ENCODE results near the gene SAP30. TPM values are rescaled to one million over a fixed set of nuclear protein-coding genes. Genes with fewer than 3 reads are reported as not detected.
A peak's percentile ranks its signal among the peaks of the same experiment; 100 is the strongest.

The SAP30 gene
- total and polyA plus RNA-seq, 2 of the 4 experiments (the other 2 are of a cell fraction), result 3.8 to 11.7 TPM

- Histone ChIP-seq H2BK15ac (ENCODE audit: low read depth, low read length) (no peak overlapping the region), H3K27me3 (ENCODE audit: control insufficient read depth, insufficient read depth, low read length) (no peaks in the 10 kb centered on the region), H3K9ac (ENCODE audit: low read depth, low read length) (no peak overlapping the region), H3K4me3 (ENCODE audit: insufficient read depth, low read depth, low read length) (no peak overlapping the region), H2BK5ac (ENCODE audit: low read depth, low read length, poor library complexity, severe bottlenecking) (no peak overlapping the region), H3K4me2 (ENCODE audit: low read depth, low read length) (no peak overlapping the region), H3K56ac (ENCODE audit: extremely low read depth, insufficient read depth, low read length) (no peak overlapping the region), H4K91ac (ENCODE audit: insufficient read depth, low read depth, low read length) (no peak overlapping the region), H2BK120ac (ENCODE audit: low read depth, low read length) (no peak overlapping the region), H3K4ac (ENCODE audit: low read depth, low read length) (no peak overlapping the region), H4K8ac (ENCODE audit: low read depth in 2 of 2, low read length in 2 of 2) (no peak overlapping the region), H3K14ac (replicated peaks; ENCODE audit: low read depth, low read length) (no peak overlapping the region), H2BK20ac (ENCODE audit: low read depth, low read length) (0 out of 2 replicates have a peak overlapping the region, but pooled peaks have one; percentile 16), H3K9me3 (ENCODE audit: control insufficient read depth, insufficient read depth, low read length) (no peaks in the 10 kb centered on the region), H4K5ac (ENCODE audit: low read depth, low read length) (no peak overlapping the region), H3K18ac (ENCODE audit: low read depth, low read length) (no peak overlapping the region), H3K79me1 (ENCODE audit: low read depth in 1 of 2, low read length in 2 of 2) (no peaks in the 10 kb centered on the region), H3K9me1 (ENCODE audit: insufficient read depth, low read length) (0 out of 2 replicates have a peak, but pooled peaks cover 4% of the 10 kb centered on the region), H2AK9ac (replicated peaks; ENCODE audit: low read depth, low read length, poor library complexity) (no peak overlapping the region), H3K4me1 (ENCODE audit: control insufficient read depth, insufficient read depth, low read length) (peaks cover 3% of the 10 kb centered on the region), H2AFZ (replicated peaks; ENCODE audit: low read length, poor library complexity) (no peak overlapping the region), H2AK5ac (ENCODE audit: low read depth, low read length) (no peak overlapping the region), H3K36me3 (ENCODE audit: control insufficient read depth, insufficient read depth, low read length) (no peaks in the 10 kb centered on the region), H3K27ac (ENCODE audit: insufficient read depth, low read length) (no peak overlapping the region), H3K23ac (ENCODE audit: low read depth, low read length) (no peak overlapping the region), H4K20me1 (ENCODE audit: insufficient read depth, low read length) (no peaks in the 10 kb centered on the region)
- ChIA-PET POLR2A (ENCODE audit: unreplicated experiment) (interaction anchor here (0.6 kb wide), 1 partner anchor 89 kb away, joined by 3 read pairs; no protein-coding TSS in a partner anchor), CTCF (interaction anchor here (0.5 to 2.7 kb wide), 19 partner anchors 11 to 1716 kb away, joined by 3 to 24 read pairs (median 5); no protein-coding TSS in a partner anchor)
- BruUV-seq (replicated peaks), result no TSS peak
- no CpG with 5 or more reads among the region's 4 CpGs for WGBS, 2 experiments (ENCODE audit: extremely low coverage in 2 of 2, insufficient read length in 1 of 2)
- peak; percentile 28 for DNase-seq
- in situ Hi-C loops (cut with MboI; ENCODE audit: low sequenced_read_pairs) (loop anchor here (5.0 kb wide), 1 partner anchor 72 kb away; no protein-coding TSS in a partner anchor), intact Hi-C loops (cut with micrococcal nuclease) (loop anchor here (1.0 to 5.0 kb wide), 6 partner anchors 74 to 897 kb away; no protein-coding TSS in a partner anchor), dilution Hi-C loops (cut with HindIII; ENCODE audit: low sequenced_read_pairs, unreplicated experiment) (no loop called here)
- no peak for TF ChIP-seq MAFK (IDR thresholded peaks at IDR 0.05; ENCODE audit: low read depth, low read length)
- no peak for TF ChIP-seq MXI1 (IDR thresholded peaks at IDR 0.05; ENCODE audit: borderline replicate concordance, low read depth, low read length)
- TF ChIP-seq SMC3 (IDR thresholded peaks at IDR 0.05; ENCODE audit: low read depth, low read length), result peak; percentile 64
- peak; percentile 63 for TF ChIP-seq CTCF (conservative IDR thresholded peaks at IDR 0.05; ENCODE audit: low read depth, low read length)
- peak; percentile 55 for TF ChIP-seq RAD21 (IDR thresholded peaks at IDR 0.05; ENCODE audit: low read length)
- TF ChIP-seq CEBPB (IDR thresholded peaks at IDR 0.05; ENCODE audit: low read depth, low read length), result no peak
- ATAC-seq (ENCODE audit: low read depth), result peak; percentile 55
Observed at GRCh38 chr4:173420324-173420752, 49.6 kb downstream of the SAP30 start.
